Measurements from ENCODE around the gene FXR2.
"Not testable (repeated sequence)": the region's sequence is repeated elsewhere in the genome, so short reads cannot be mapped to it uniquely, and the experiment has no call there.

The FXR2 gene

GRCh38 chr17:7627250-7628121 is 12.8 kb upstream of the FXR2 start, which contains the start of gene SAT2:
Gene SAT2 (minus strand): TSS chr17:7627821. CDS start chr17:7627635, 186 bp downstream.
- peak within 1 kb of the TSS; percentile 91 for H3K4me3 ChIP-seq (ENCODE audit: low read depth, low read length)
- H3K9me3 ChIP-seq (ENCODE audit: control insufficient read depth, insufficient read depth, low read depth, low read length), result no peaks in the 10 kb centered on the region
- H3K4me1 ChIP-seq (ENCODE audit: control insufficient read depth, insufficient read depth, low read length), result no peaks in the 10 kb centered on the region
- H3K9ac ChIP-seq (ENCODE audit: low read length), result peak within 1 kb of the TSS; percentile 93
- no peaks in the 10 kb centered on the region for H3K27me3 ChIP-seq (ENCODE audit: control insufficient read depth, insufficient read depth, low read length)
- peak within 1 kb of the TSS; percentile 87 for H3K27ac ChIP-seq (ENCODE audit: low read depth, low read length)
- H3K36me3 ChIP-seq (ENCODE audit: control insufficient read depth, insufficient read depth, low read length), result peaks cover 6% of the 10 kb centered on the region

- H3K27me3 ChIP-seq (ENCODE audit: control insufficient read depth, insufficient read depth, low read length), result no peaks in the 10 kb centered on the region
- H3K9me3 ChIP-seq (ENCODE audit: control insufficient read depth, insufficient read depth, low read depth, low read length), result no peaks in the 10 kb centered on the region
- peak overlapping the region; percentile 87 for H3K27ac ChIP-seq (ENCODE audit: low read depth, low read length)
- H3K4me1 ChIP-seq (ENCODE audit: control insufficient read depth, insufficient read depth, low read length), result no peaks in the 10 kb centered on the region
- H3K4me3 ChIP-seq (ENCODE audit: low read depth, low read length), result peak overlapping the region; percentile 91
- H3K36me3 ChIP-seq (ENCODE audit: control insufficient read depth, insufficient read depth, low read length), result peaks cover 6% of the 10 kb centered on the region
- H3K9ac ChIP-seq (ENCODE audit: low read length), result peak overlapping the region; percentile 93
Observed at GRCh38 chr17:7626956-7627249, 12.2 kb upstream of the FXR2 start.

- no peak overlapping the region for H3K9ac ChIP-seq (ENCODE audit: low read length)
- no peak overlapping the region for H3K27ac ChIP-seq (ENCODE audit: low read depth, low read length)
- peaks cover 6% of the 10 kb centered on the region for H3K36me3 ChIP-seq (ENCODE audit: control insufficient read depth, insufficient read depth, low read length)
- H3K4me1 ChIP-seq (ENCODE audit: control insufficient read depth, insufficient read depth, low read length), result no peaks in the 10 kb centered on the region
- H3K4me3 ChIP-seq (ENCODE audit: low read depth, low read length), result peak overlapping the region; percentile 91
- no peaks in the 10 kb centered on the region for H3K9me3 ChIP-seq (ENCODE audit: control insufficient read depth, insufficient read depth, low read depth, low read length)
- H3K27me3 ChIP-seq (ENCODE audit: control insufficient read depth, insufficient read depth, low read length), result no peaks in the 10 kb centered on the region
Observed at GRCh38 chr17:7626307-7626706, 11.6 kb upstream of the FXR2 start.

GRCh38 chr17:7625749-7626148 is 11.1 kb upstream of the FXR2 start:
- H3K9ac ChIP-seq (ENCODE audit: low read length); H3K4me1 ChIP-seq (ENCODE audit: control insufficient read depth, insufficient read depth, low read length); H3K9me3 ChIP-seq (ENCODE audit: control insufficient read depth, insufficient read depth, low read depth, low read length): not testable (repeated sequence)

GRCh38 chr17:7623661-7624060 is 9.0 kb upstream of the FXR2 start:
- Histone ChIP-seq H3K36me3 (ENCODE audit: control insufficient read depth, insufficient read depth, low read length) (peaks cover 6% of the 10 kb centered on the region), H3K4me3 (ENCODE audit: low read depth, low read length) (no peak overlapping the region), H3K27me3 (ENCODE audit: control insufficient read depth, insufficient read depth, low read length) (no peaks in the 10 kb centered on the region), H3K9me3 (ENCODE audit: control insufficient read depth, insufficient read depth, low read depth, low read length) (no peaks in the 10 kb centered on the region), H3K27ac (ENCODE audit: low read depth, low read length) (no peak overlapping the region), H3K4me1 (ENCODE audit: control insufficient read depth, insufficient read depth, low read length) (no peaks in the 10 kb centered on the region), H3K9ac (ENCODE audit: low read length) (no peak overlapping the region)

More at GRCh38 chr17:7625749-7626148, 11.1 kb upstream of the FXR2 start:
- H3K36me3 ChIP-seq (ENCODE audit: control insufficient read depth, insufficient read depth, low read length); H3K27me3 ChIP-seq (ENCODE audit: control insufficient read depth, insufficient read depth, low read length); H3K4me3 ChIP-seq (ENCODE audit: low read depth, low read length); H3K27ac ChIP-seq (ENCODE audit: low read depth, low read length): not testable (repeated sequence)

- no peaks in the 10 kb centered on the region for H3K4me1 ChIP-seq (ENCODE audit: control insufficient read depth, insufficient read depth, low read length)
- no peaks in the 10 kb centered on the region for H3K27me3 ChIP-seq (ENCODE audit: control insufficient read depth, insufficient read depth, low read length)
- no peaks in the 10 kb centered on the region for H3K9me3 ChIP-seq (ENCODE audit: control insufficient read depth, insufficient read depth, low read depth, low read length)
- H3K36me3 ChIP-seq (ENCODE audit: control insufficient read depth, insufficient read depth, low read length), result peaks cover under 1% of the 10 kb centered on the region; the same call in 1 of the 2 replicates
- no peak overlapping the region for H3K27ac ChIP-seq (ENCODE audit: low read depth, low read length)
- no peak overlapping the region for H3K4me3 ChIP-seq (ENCODE audit: low read depth, low read length)
- no peak overlapping the region for H3K9ac ChIP-seq (ENCODE audit: low read length)
Observed at GRCh38 chr17:7620835-7621234, 6.1 kb upstream of the FXR2 start.

GRCh38 chr17:7618608-7619007 is 3.9 kb upstream of the FXR2 start:
- no peak overlapping the region for H3K27ac ChIP-seq (ENCODE audit: low read depth, low read length)
- H3K4me1 ChIP-seq (ENCODE audit: control insufficient read depth, insufficient read depth, low read length), result peaks cover under 1% of the 10 kb centered on the region
- no peaks in the 10 kb centered on the region for H3K27me3 ChIP-seq (ENCODE audit: control insufficient read depth, insufficient read depth, low read length)
- no peaks in the 10 kb centered on the region for H3K9me3 ChIP-seq (ENCODE audit: control insufficient read depth, insufficient read depth, low read depth, low read length)
- H3K4me3 ChIP-seq (ENCODE audit: low read depth, low read length), result no peak overlapping the region
- H3K36me3 ChIP-seq (ENCODE audit: control insufficient read depth, insufficient read depth, low read length), result no peaks in the 10 kb centered on the region
- H3K9ac ChIP-seq (ENCODE audit: low read length), result no peak overlapping the region

- peaks cover 15% of the 10 kb centered on the region for H3K4me1 ChIP-seq (ENCODE audit: control insufficient read depth, insufficient read depth, low read length)
- H3K4me3 ChIP-seq (ENCODE audit: low read depth, low read length), result peak overlapping the region; percentile 60
- H3K27ac ChIP-seq (ENCODE audit: low read depth, low read length), result no peak overlapping the region
- no peaks in the 10 kb centered on the region for H3K27me3 ChIP-seq (ENCODE audit: control insufficient read depth, insufficient read depth, low read length)
- no peaks in the 10 kb centered on the region for H3K9me3 ChIP-seq (ENCODE audit: control insufficient read depth, insufficient read depth, low read depth, low read length)
- peaks cover 7% of the 10 kb centered on the region for H3K36me3 ChIP-seq (ENCODE audit: control insufficient read depth, insufficient read depth, low read length)
- peak overlapping the region; percentile 31 for H3K9ac ChIP-seq (ENCODE audit: low read length)
Observed at GRCh38 chr17:7615265-7615747, 609 bp upstream of the FXR2 start.

- Histone ChIP-seq H3K36me3 (ENCODE audit: control insufficient read depth, insufficient read depth, low read length) (peaks cover 7% of the 10 kb centered on the region), H3K4me1 (ENCODE audit: control insufficient read depth, insufficient read depth, low read length) (peaks cover 15% of the 10 kb centered on the region), H3K9ac (ENCODE audit: low read length) (peak overlapping the region; percentile 76), H3K27ac (ENCODE audit: low read depth, low read length) (peak overlapping the region; percentile 65; the same call in 1 of the 2 replicates), H3K4me3 (ENCODE audit: low read depth, low read length) (peak overlapping the region; percentile 84), H3K9me3 (ENCODE audit: control insufficient read depth, insufficient read depth, low read depth, low read length) (no peaks in the 10 kb centered on the region), H3K27me3 (ENCODE audit: control insufficient read depth, insufficient read depth, low read length) (no peaks in the 10 kb centered on the region)
Observed at GRCh38 chr17:7613769-7614424, 800 bp downstream of the FXR2 start.

- H3K9me3 ChIP-seq (ENCODE audit: control insufficient read depth, insufficient read depth, low read depth, low read length), result no peaks in the 10 kb centered on the region
- peaks cover 12% of the 10 kb centered on the region for H3K36me3 ChIP-seq (ENCODE audit: control insufficient read depth, insufficient read depth, low read length)
- no peak overlapping the region for H3K9ac ChIP-seq (ENCODE audit: low read length)
- no peak overlapping the region for H3K27ac ChIP-seq (ENCODE audit: low read depth, low read length)
- H3K4me3 ChIP-seq (ENCODE audit: low read depth, low read length), result no peak overlapping the region
- peaks cover 15% of the 10 kb centered on the region for H3K4me1 ChIP-seq (ENCODE audit: control insufficient read depth, insufficient read depth, low read length)
- H3K27me3 ChIP-seq (ENCODE audit: control insufficient read depth, insufficient read depth, low read length), result no peaks in the 10 kb centered on the region
Observed at GRCh38 chr17:7612294-7612640, 2.4 kb downstream of the FXR2 start.

GRCh38 chr17:7611635-7612293 is 2.9 kb downstream of the FXR2 start:
- Histone ChIP-seq H3K27ac (ENCODE audit: low read depth, low read length) (no peak overlapping the region), H3K4me1 (ENCODE audit: control insufficient read depth, insufficient read depth, low read length) (peaks cover 15% of the 10 kb centered on the region), H3K9me3 (ENCODE audit: control insufficient read depth, insufficient read depth, low read depth, low read length) (no peaks in the 10 kb centered on the region), H3K9ac (ENCODE audit: low read length) (no peak overlapping the region), H3K4me3 (ENCODE audit: low read depth, low read length) (no peak overlapping the region), H3K36me3 (ENCODE audit: control insufficient read depth, insufficient read depth, low read length) (peaks cover 12% of the 10 kb centered on the region), H3K27me3 (ENCODE audit: control insufficient read depth, insufficient read depth, low read length) (no peaks in the 10 kb centered on the region)

Measured in HUES6 (cell line).